ENCODE measurements around the gene PRR23E.

The PRR23E gene

GRCh38 chr3:127192576-127193232 lies at the start of gene PRR23E:
TSS of gene PRR23E (plus strand) at chr3:127193131. CDS start at chr3:127196686, 3,555 bp downstream.
- DNase-seq, result no peak

- DNase-seq, result no peak
These were observed 49.8 kb upstream of the PRR23E start for GRCh38 chr3:127143172-127143571.

GRCh38 chr3:127144631-127145030 lies 48.3 kb upstream of the PRR23E start:
- DNase-seq, result no peak

- no peak for DNase-seq
These were observed 47.7 kb upstream of the PRR23E start for GRCh38 chr3:127145266-127145665.

GRCh38 chr3:127147291-127147885 lies 45.5 kb upstream of the PRR23E start:
- no peak for DNase-seq

GRCh38 chr3:127149621-127150310 lies 43.2 kb upstream of the PRR23E start:
- DNase-seq, result no peak

- DNase-seq, result no peak
These were observed 42.2 kb upstream of the PRR23E start for GRCh38 chr3:127150513-127151250.

GRCh38 chr3:127151251-127151564 lies 41.7 kb upstream of the PRR23E start:
- DNase-seq, result no peak

- DNase-seq, result no peak
These were observed 40.8 kb upstream of the PRR23E start for GRCh38 chr3:127151992-127152650.

GRCh38 chr3:127152684-127153505 lies 40.0 kb upstream of the PRR23E start:
- no peak for DNase-seq

- no peak for DNase-seq
These were observed 39.5 kb upstream of the PRR23E start for GRCh38 chr3:127153506-127153815.

- no peak for DNase-seq
These were observed 36.4 kb upstream of the PRR23E start for GRCh38 chr3:127156338-127157050.

GRCh38 chr3:127157171-127157828 lies 35.6 kb upstream of the PRR23E start:
- DNase-seq, result no peak

- DNase-seq, result no peak
These were observed 34.2 kb upstream of the PRR23E start for GRCh38 chr3:127158614-127159229.

- no peak for DNase-seq
These were observed 33.4 kb upstream of the PRR23E start for GRCh38 chr3:127159543-127159942.

- no peak for DNase-seq
These were observed 31.7 kb upstream of the PRR23E start for GRCh38 chr3:127161236-127161635.

GRCh38 chr3:127161973-127162579 lies 30.9 kb upstream of the PRR23E start:
- DNase-seq, result no peak

- DNase-seq, result no peak
These were observed 29.8 kb upstream of the PRR23E start for GRCh38 chr3:127162947-127163645.

- no peak for DNase-seq
These were observed 28.3 kb upstream of the PRR23E start for GRCh38 chr3:127164615-127165014.

GRCh38 chr3:127165036-127165435 lies 27.9 kb upstream of the PRR23E start:
- DNase-seq, result no peak
